SU-DHL-6 (cell line): ENCODE measurements around the gene MIOX.

Experiments
- CTCF ChIP-seq: fragments of 200-600 bp; sonication (generic); IDR thresholded peaks from one replicate; pipeline ENCODE4 v1.5.1; 2017; ENCODE audit warnings: antibody characterized with exemption, mild to moderate bottlenecking, low read length, moderate library complexity; ENCODE audit not compliant: insufficient read depth, poor library complexity, severe bottlenecking
- EZH2phosphoT487 ChIP-seq: fragments of 200-600 bp; sonication (generic), shearing (Covaris generic); conservative IDR thresholded peaks from 2 replicates; pipeline ENCODE4 v1.6.1; 2018; ENCODE audit warnings: mild to moderate bottlenecking, antibody characterized with exemption, low read length, moderate library complexity, mixed read lengths

GRCh38 chr22:50483977-50484853 lies 2.4 kb upstream of the MIOX start:
- TF ChIP-seq CTCF (no peak), EZH2phosphoT487 (no peak)
